GM12878 (cell line): ENCODE results near the gene FNDC3A. TPM values are rescaled to one million over a fixed set of nuclear protein-coding genes. Genes with fewer than 3 reads are reported as not detected.

ENCODE experiments used
- ATAC-seq: fragments of 200-7000 bp; cut with Tn5 transposase; 3 replicates; pipeline ENCODE4 v1.9.1; 2020; ENCODE audit warnings: mild to moderate bottlenecking, moderate library complexity
- BruUV-seq: library from RNA; stranded (reverse); fragments of 400-500 nt; replicated peaks from 2 replicates; lab custom pipeline; 2021; lab: Mats Ljungman, UMichigan
- CTCF ChIA-PET: fragments of 300-600 bp; sonication (Branson Sonifier 250); formaldehyde crosslinking; extraction: SDS; loops from one replicate; lab custom pipeline; 2021; ENCODE audit warnings: inconsistent platforms; lab: Yijun Ruan, JAX
- POLR2A ChIA-PET: fragments of 350-600 bp; formaldehyde crosslinking; extraction: SDS; loops from one replicate; lab custom pipeline; 2021; ENCODE audit warnings: inconsistent platforms; lab: Charles Lee
- RAD21 ChIA-PET: fragments of 300-600 bp; sonication (Branson Sonifier 250); formaldehyde crosslinking; loops from one replicate; lab custom pipeline; 2023; ENCODE audit warnings: antibody characterized with exemption; ENCODE audit not compliant: unreplicated experiment; lab: Charles Lee
- SMC1A ChIA-PET: fragments of 300-600 bp; sonication (Branson Sonifier 250); formaldehyde crosslinking; loops from one replicate; lab custom pipeline; 2023; ENCODE audit not compliant: unreplicated experiment, uncharacterized antibody; lab: Charles Lee
- DNase-seq: peaks from one replicate; pipeline ENCODE4 v3.0.0-alpha.2; 2011; ENCODE audit warnings: low read depth, low spot score
- FAIRE-seq: peaks from 3 replicates; lab custom pipeline; 2011; peaks lifted over from hg19 to GRCh38; lab: Jason Lieb, UNC
- H2AFZ ChIP-seq: 2 replicates; pipeline ENCODE4 v1.6.0; 2011; ENCODE audit warnings: low read depth, low read length, control low read depth; ENCODE audit not compliant: control insufficient read depth
- H3K27ac ChIP-seq: 2 replicates; pipeline ENCODE4 v1.5.1; 2011; ENCODE audit warnings: control low read depth; ENCODE audit not compliant: control insufficient read depth, insufficient read depth
- H3K27me3 ChIP-seq, 2 experiments: replicated peaks in 1 of 2; 2 replicates each; pipeline versions ENCODE4 v1.6.0 to v1.6.1; 2011; ENCODE audit warnings: low read length in 1 of 2; ENCODE audit not compliant: control insufficient read depth in 2 of 2, insufficient read depth in 2 of 2
- H3K36me3 ChIP-seq, 2 experiments: 2 replicates each; pipeline ENCODE4 v1.5.1; 2011; ENCODE audit warnings: low read length in 1 of 2; ENCODE audit not compliant: control insufficient read depth in 2 of 2, insufficient read depth in 2 of 2
- H3K4me1 ChIP-seq: 2 replicates; pipeline ENCODE4 v1.6.1; 2011; ENCODE audit warnings: mild to moderate bottlenecking, low read length, moderate library complexity, mixed read lengths; ENCODE audit not compliant: control insufficient read depth, insufficient read depth
- H3K4me2 ChIP-seq: 2 replicates; pipeline ENCODE4 v1.6.0; 2011; ENCODE audit warnings: control low read depth; ENCODE audit not compliant: control insufficient read depth, insufficient read depth
- H3K4me3 ChIP-seq: fragments of 200-600 bp; sonication (generic); 2 replicates; pipeline ENCODE4 v1.5.1; 2016
- H3K79me2 ChIP-seq: 2 replicates; pipeline ENCODE4 v1.6.0; 2011; ENCODE audit warnings: low read length; ENCODE audit not compliant: control insufficient read depth, insufficient read depth
- H3K9ac ChIP-seq: 2 replicates; pipeline ENCODE4 v1.8.0; 2011; ENCODE audit warnings: low read length, control low read depth, mixed read lengths; ENCODE audit not compliant: control insufficient read depth, insufficient read depth
- H3K9me3 ChIP-seq: replicated peaks from 3 replicates; pipeline ENCODE4 v1.5.1; 2011; ENCODE audit warnings: mild to moderate bottlenecking, low read length; ENCODE audit not compliant: control insufficient read depth, insufficient read depth
- H4K20me1 ChIP-seq: 2 replicates; pipeline ENCODE4 v1.6.0; 2011; ENCODE audit not compliant: control insufficient read depth, insufficient read depth
- IKZF2 ChIP-seq, 2 experiments: fragments of 450-650 bp; IDR thresholded peaks; 2 replicates each; pipeline ENCODE4 v1.6.1; 2017; ENCODE audit warnings: mild to moderate bottlenecking in 2 of 2, moderate library complexity in 2 of 2
- JUND ChIP-seq: IDR thresholded peaks from 2 replicates; pipeline ENCODE4 v1.6.1; 2012; ENCODE audit warnings: low read depth, mild to moderate bottlenecking, low read length, improper control_type of control experiment, moderate library complexity
- WGBS: methylation state at CpG from one replicate; pipeline ENCODE4 v1.1.6; 2016; ENCODE audit warnings: low lambda C conversion rate; ENCODE audit not compliant: insufficient replicate concordance, insufficient coverage; ENCODE audit errors: missing lambda C conversion rate; 5-methylcytosine and 5-hydroxymethylcytosine counted together
- in situ Hi-C: fragments of 300-500 bp; cut with MboI; formaldehyde crosslinking; loops from 9 replicates; pipeline ENCODE4 v1.14.3; 2018; ENCODE audit warnings: mixed read lengths
- intact Hi-C: fragments of 100-400 bp; cut with micrococcal nuclease; formaldehyde crosslinking; loops from one replicate; pipeline ENCODE4 v1.14.2; 2022; ENCODE audit not compliant: unreplicated experiment
- polyA plus RNA-seq, 11 experiments: library from polyadenylated mRNA; depleted of rRNA in 4 of 11; unstranded in 6 of 11; stranded (reverse) in 5 of 11; fragments of >200 nt; fragmentation: Nextera tagmentation in 4 of 11; fragmentation: Illumina TruSeq in 1 of 11; extraction: Ambion mirVana in 4 of 11; extraction: Trizol in 1 of 11; gene quantifications; 1 replicate in 1 of 11; 2 replicates in 10 of 11; pipeline versions ENCODE4 v1.2.1 to v1.2.3, GENCODE V29; 2011 to 2016; ENCODE audit warnings: inconsistent platforms in 2 of 11, missing spikeins in 2 of 11, low read depth in 1 of 11
- small RNA-seq: library from RNA; depleted of rRNA; stranded (forward); fragments of <200 nt; gene quantifications from one replicate; pipeline ENCODE3, GENCODE V24; 2014
- total RNA-seq, 4 experiments: library from RNA; depleted of rRNA in 3 of 4; stranded (reverse); fragments of >200 nt in 3 of 4; fragmentation: Illumina TruSeq in 1 of 4; extraction: Trizol in 1 of 4; gene quantifications; 2 replicates each; pipeline versions ENCODE4 v1.2.1 to v1.2.3, GENCODE V29; 2013 to 2021
- TF ChIP-seq, protein P1 (sequence below): fragments of 450-650 bp; IDR thresholded peaks from 2 replicates; pipeline ENCODE4 v1.6.1; 2017; ENCODE audit warnings: low read depth, mild to moderate bottlenecking, moderate library complexity

FNDC3A gene
- total and polyA plus RNA-seq, 10 of the 15 experiments (the other 5 are each of a cell fraction or from before 2014, with no cell fraction given) = 6.3 to 46.4 (median 22.8) TPM

DNA sequence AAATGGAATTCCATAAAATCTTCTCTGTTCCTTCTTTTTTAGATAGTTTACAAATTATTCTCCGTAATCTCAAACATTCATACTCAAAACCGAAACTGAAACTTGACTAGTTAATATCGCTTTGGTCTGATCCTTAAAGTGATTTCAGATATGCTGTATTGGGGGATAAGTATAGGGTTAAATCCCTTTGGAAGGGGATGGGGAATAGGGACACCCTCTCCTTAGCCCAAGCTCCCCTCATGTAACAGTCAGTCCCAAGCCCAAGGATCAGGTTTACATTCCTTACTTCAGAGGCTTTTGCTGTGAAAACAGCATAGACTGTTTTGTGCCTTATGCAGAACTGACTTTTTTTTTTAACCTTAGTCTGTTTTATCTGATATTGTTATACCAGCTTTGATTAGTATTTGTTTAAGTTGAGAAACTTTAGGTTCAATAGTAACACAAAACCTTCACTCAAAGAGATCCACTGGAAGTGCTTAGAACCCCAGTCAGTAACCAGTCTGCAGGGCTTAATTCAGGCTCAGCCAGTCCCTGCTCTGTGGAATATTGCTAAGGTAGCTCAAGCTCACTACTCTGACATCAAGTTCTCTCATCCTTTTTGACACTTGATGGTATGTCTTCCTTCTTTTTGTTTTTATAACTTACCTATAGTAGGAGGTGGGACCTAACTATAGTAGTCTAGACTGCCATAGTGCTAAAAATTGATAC, 282.5 kb downstream of the FNDC3A start:
- Histone ChIP-seq H3K36me3 (peaks cover 0 to 16% of the 10 kb centered on the region in 2 experiments; a peak in 3 of 4 replicates), H3K9me3 (no peaks in the 10 kb centered on the region), H3K27ac (no peak overlapping the region), H3K4me3 (peak overlapping the region; percentile 19; the same call in 1 of the 2 replicates), H4K20me1 (no peaks in the 10 kb centered on the region), H3K4me1 (no peaks in the 10 kb centered on the region), H2AFZ (peak overlapping the region; percentile 74), H3K4me2 (peak overlapping the region; percentile 65), H3K79me2 (no peaks in the 10 kb centered on the region), H3K27me3 (no peaks in the 10 kb centered on the region), H3K9ac (peak overlapping the region; percentile 50)
- in situ Hi-C loops (no loop called here), intact Hi-C loops (no loop called here)
- ChIA-PET CTCF (interaction anchor here (0.9 to 2.5 kb wide), 5 partner anchors 10 to 24 kb away, joined by 3 to 13 read pairs (median 7); partner anchors contain the start of gene CDADC1), SMC1A (interaction anchor here (1.0 to 1.7 kb wide), 4 partner anchors 11 to 27 kb away, joined by 3 to 11 read pairs (median 4); partner anchors contain the start of gene CDADC1), RAD21 (no interaction called here), POLR2A (interaction anchor here (0.6 to 2.6 kb wide), 3 partner anchors 10 to 43 kb away, joined by 5 to 8 read pairs (median 5); partner anchors contain the start of gene CDADC1)
- no TSS peak for BruUV-seq
- 5% methylated on average over 3 of the region's 3 CpGs for WGBS
- DNase-seq = no peak
- ATAC-seq = peak; percentile 72
- TF ChIP-seq, protein P1, sequence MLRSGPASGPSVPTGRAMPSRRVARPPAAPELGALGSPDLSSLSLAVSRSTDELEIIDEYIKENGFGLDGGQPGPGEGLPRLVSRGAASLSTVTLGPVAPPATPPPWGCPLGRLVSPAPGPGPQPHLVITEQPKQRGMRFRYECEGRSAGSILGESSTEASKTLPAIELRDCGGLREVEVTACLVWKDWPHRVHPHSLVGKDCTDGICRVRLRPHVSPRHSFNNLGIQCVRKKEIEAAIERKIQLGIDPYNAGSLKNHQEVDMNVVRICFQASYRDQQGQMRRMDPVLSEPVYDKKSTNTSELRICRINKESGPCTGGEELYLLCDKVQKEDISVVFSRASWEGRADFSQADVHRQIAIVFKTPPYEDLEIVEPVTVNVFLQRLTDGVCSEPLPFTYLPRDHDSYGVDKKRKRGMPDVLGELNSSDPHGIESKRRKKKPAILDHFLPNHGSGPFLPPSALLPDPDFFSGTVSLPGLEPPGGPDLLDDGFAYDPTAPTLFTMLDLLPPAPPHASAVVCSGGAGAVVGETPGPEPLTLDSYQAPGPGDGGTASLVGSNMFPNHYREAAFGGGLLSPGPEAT = 0 out of 2 replicates have a peak, but pooled peaks have one; percentile 27
- TF ChIP-seq IKZF2 (IDR thresholded peaks at IDR 0.05) (0 out of 4 replicates have a peak, but pooled peaks of 1 of the 2 experiments have one; percentile 15), JUND (no peak)
- no peak for FAIRE-seq

Small RNA genes lying within 50 kb of the gene (small RNA-seq; reads per million reads assigned to genes)
- gene COX7CP1 (not detected), gene RNU6-60P (not detected), gene RNY3P2 (not detected)

Other genes starting within 250 kb of the FNDC3A start
- gene MLNR, start 244.4 kb downstream of the FNDC3A start, total RNA-seq (2014; rRNA removed) = not detected in 2 replicates
- gene MLNR, start 244.4 kb downstream of the FNDC3A start, total RNA-seq (2014; rRNA removed; fragmentation: Illumina TruSeq; extraction: Trizol) = not detected in 2 replicates
- not detected in 2 replicates for gene MLNR, start 244.4 kb downstream of the FNDC3A start, total RNA-seq (2021)
- gene MLNR, start 244.4 kb downstream of the FNDC3A start, polyA plus RNA-seq (2011; rRNA removed) = not detected in 2 replicates
- not detected in 2 replicates for gene MLNR, start 244.4 kb downstream of the FNDC3A start, polyA plus RNA-seq (2014; fragmentation: Illumina TruSeq; extraction: Trizol)
- not detected for gene MLNR, start 244.4 kb downstream of the FNDC3A start, polyA plus RNA-seq (2014; fragmentation: Nextera tagmentation; extraction: Ambion mirVana)
- not detected in 2 replicates for gene MLNR, start 244.4 kb downstream of the FNDC3A start, polyA plus RNA-seq (2014; rRNA removed)
- gene MLNR, start 244.4 kb downstream of the FNDC3A start, polyA plus RNA-seq (2016; fragmentation: Nextera tagmentation; extraction: Ambion mirVana) = not detected